A549 treated with ZK216348 at 1 μM for 4 hours (cell line): ENCODE measurements around the gene OPA3. TPM values are rescaled to one million over a fixed set of nuclear protein-coding genes. Genes with fewer than 3 reads are reported as not detected.

Experiments
- total RNA-seq: library from RNA; stranded (reverse); fragments of 200-300 nt; extraction: Qiagen RNA extraction; gene quantifications from 5 replicates; pipeline ENCODE4 v1.2.3, GENCODE V29; 2022; ENCODE audit warnings: low read depth

Gene OPA3
- total RNA-seq = 11.4 to 19.8 TPM (median 17.0 TPM) in 5 replicates

GRCh38 chr19:45584332-45585157 is at the start of gene OPA3:
Gene OPA3, minus strand, starts transcription at chr19:45584802. Its CDS starts 38 bp downstream, at chr19:45584764.

GRCh38 chr19:45601524-45602374 is 17.1 kb upstream of the OPA3 start, which contains the start of gene GPR4:
Gene GPR4, minus strand, starts transcription at chr19:45602212. Its CDS starts 10,346 bp downstream, at chr19:45591866.

DNA sequence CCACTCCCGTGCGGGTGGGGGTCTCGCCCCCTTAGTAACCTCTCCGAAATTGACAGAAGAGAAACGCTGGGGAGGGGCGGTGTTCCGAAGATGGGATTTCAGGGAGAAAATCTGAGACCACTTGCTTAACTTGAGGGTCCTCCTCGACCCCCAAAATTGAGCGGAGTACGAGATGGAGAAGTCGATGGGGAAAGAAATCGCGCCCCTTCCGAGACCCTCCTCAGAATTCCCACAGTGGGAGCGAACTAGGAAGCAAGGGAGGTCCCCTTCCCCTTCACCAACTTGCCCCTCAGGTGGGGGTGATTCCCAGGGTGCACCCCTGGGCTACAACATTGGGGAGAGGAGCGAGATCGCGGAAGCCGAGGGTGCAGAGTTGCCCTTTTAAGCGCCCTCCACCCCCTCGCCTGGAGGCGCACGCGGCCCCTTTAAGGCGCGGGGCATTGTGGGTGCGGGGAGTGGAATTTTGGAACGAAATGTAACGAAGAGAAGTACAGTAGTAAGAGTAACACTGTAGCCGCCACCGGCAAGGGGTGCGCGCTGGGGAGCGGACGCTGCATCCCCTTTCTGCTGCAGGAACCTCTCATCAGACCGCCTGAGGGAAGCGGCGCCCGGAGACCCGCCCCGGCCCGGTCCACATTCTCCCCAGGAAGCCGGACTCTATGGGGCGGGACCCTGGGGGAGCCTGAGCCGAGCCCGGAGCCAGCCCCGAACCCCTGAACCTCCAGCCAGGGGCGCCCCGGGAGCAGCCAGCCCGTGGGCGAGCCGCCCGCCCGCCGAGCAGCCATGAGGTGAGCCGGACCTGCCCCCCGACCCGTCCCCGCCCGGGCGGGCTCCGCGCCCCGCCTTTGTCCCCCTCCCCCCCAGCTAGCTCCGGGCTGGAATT is 77.4 kb downstream of the OPA3 start, which contains the start of gene VASP:
TSS of gene VASP (plus strand) at position 491 of the 883 bp plus-strand sequence. CDS start at position 784, 293 bp downstream.

DNA sequence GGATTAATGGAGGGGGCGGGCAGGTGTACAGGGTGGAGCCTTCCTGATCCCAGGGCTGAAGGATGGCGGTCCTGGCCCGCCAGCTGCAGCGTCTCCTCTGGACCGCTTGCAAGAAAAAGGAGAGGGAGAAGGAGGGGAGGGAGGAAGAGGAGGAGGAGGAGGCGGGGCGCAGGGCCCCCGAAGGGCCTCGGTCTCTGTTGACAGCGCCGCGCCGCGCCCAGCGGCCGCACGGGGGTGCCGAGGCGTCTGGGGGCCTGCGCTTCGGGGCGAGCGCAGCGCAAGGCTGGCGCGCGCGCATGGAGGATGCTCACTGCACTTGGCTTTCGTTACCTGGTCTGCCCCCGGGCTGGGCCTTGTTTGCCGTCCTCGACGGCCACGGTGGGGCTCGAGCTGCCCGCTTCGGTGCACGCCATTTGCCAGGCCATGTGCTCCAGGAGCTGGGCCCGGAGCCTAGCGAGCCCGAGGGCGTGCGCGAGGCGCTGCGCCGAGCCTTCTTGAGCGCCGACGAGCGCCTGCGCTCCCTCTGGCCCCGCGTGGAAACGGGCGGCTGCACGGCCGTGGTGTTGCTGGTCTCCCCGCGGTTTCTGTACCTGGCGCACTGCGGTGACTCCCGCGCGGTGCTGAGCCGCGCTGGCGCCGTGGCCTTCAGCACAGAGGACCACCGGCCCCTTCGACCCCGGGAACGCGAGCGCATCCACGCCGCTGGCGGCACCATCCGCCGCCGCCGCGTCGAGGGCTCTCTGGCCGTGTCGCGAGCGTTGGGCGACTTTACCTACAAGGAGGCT is 86.0 kb downstream of the OPA3 start, which contains the start of gene PPM1N:
TSS of gene PPM1N (plus strand) at position 33 of the 785 bp plus-strand sequence. CDS start at position 63, 30 bp downstream.

Other genes starting within 250 kb of the OPA3 start
- gene KLC3, start 244.1 kb downstream of the OPA3 start, total RNA-seq = 0.40 to 1.2 TPM (median 0.79 TPM) in 5 replicates
- gene ERCC2, start 214.2 kb downstream of the OPA3 start, total RNA-seq = 8.5 to 14.6 TPM (median 12.9 TPM) in 5 replicates
- gene PPP1R13L, start 179.7 kb downstream of the OPA3 start, total RNA-seq = 28.2 to 49.5 TPM (median 33.1 TPM) in 5 replicates
- gene POLR1G, start 178.2 kb downstream of the OPA3 start, total RNA-seq = 36.5 to 57.4 TPM (median 49.7 TPM) in 5 replicates
- gene ERCC1, start 160.9 kb downstream of the OPA3 start, total RNA-seq = 133 to 168 TPM (median 162 TPM) in 5 replicates
- gene FOSB, start 116.8 kb downstream of the OPA3 start, total RNA-seq = 13.5 to 20.1 TPM (median 14.6 TPM) in 5 replicates
- 10.6 to 14.5 TPM (median 11.4 TPM) in 5 replicates for gene RTN2, start 87.8 kb downstream of the OPA3 start, total RNA-seq
- 5.5 to 7.8 TPM (median 7.1 TPM) in 5 replicates for gene PPM1N, start 86.4 kb downstream of the OPA3 start, total RNA-seq
- gene VASP, start 77.3 kb downstream of the OPA3 start, total RNA-seq = 153 to 206 TPM (median 182 TPM) in 5 replicates
- gene GPR4, start 17.4 kb upstream of the OPA3 start, total RNA-seq = 0.21 to 0.69 TPM (median 0.30 TPM) in 5 replicates
- gene EML2, start 54.6 kb upstream of the OPA3 start, total RNA-seq = 12.4 to 30.6 TPM (median 26.0 TPM) in 5 replicates
- 1.3 to 4.0 TPM (median 2.7 TPM) in 5 replicates for gene GIPR, start 83.4 kb upstream of the OPA3 start, total RNA-seq
- 727 to 1,166 TPM (median 803 TPM) in 5 replicates for gene SNRPD2, start 107.2 kb upstream of the OPA3 start, total RNA-seq
- gene QPCTL, start 107.9 kb upstream of the OPA3 start, total RNA-seq = 6.1 to 10.3 TPM (median 9.5 TPM) in 5 replicates
- 7.7 to 12.5 TPM (median 9.8 TPM) in 5 replicates for gene FBXO46, start 146.1 kb upstream of the OPA3 start, total RNA-seq
- 0.08 TPM in 1 of 5 replicates, not detected in the others for gene MEIOSIN, start 148.6 kb upstream of the OPA3 start, total RNA-seq
- 15.9 to 31.7 TPM (median 29.2 TPM) in 5 replicates for gene SIX5, start 184.4 kb upstream of the OPA3 start, total RNA-seq
- gene DMPK, start 197.7 kb upstream of the OPA3 start, total RNA-seq = 29.8 to 57.5 TPM (median 50.9 TPM) in 5 replicates
- gene DMWD, start 208.0 kb upstream of the OPA3 start, total RNA-seq = 14.9 to 44.2 TPM (median 40.3 TPM) in 5 replicates
- not detected in 5 replicates for gene RSPH6A, start 230.5 kb upstream of the OPA3 start, total RNA-seq